RCC 7860 (cell line): ENCODE results near the gene RAB11FIP4.

Experiments
- DNase-seq: peaks from one replicate; pipeline ENCODE4 v3.0.0-alpha.2; 2015; ENCODE audit warnings: low spot score
- FAIRE-seq: peaks from 2 replicates; lab custom pipeline; 2012; peaks lifted over from hg19 to GRCh38; lab: Jason Lieb, UNC

Gene RAB11FIP4

GRCh38 chr17:31457391-31458234, 66.1 kb downstream of the RAB11FIP4 start:
- DNase-seq (no peak), FAIRE-seq (no peak)

GRCh38 chr17:31458829-31459228, 67.4 kb downstream of the RAB11FIP4 start:
- FAIRE-seq (no peak), DNase-seq (no peak)

GRCh38 chr17:31459716-31460115, 68.2 kb downstream of the RAB11FIP4 start:
- DNase-seq (no peak), FAIRE-seq (no peak)

- FAIRE-seq (no peak), DNase-seq (no peak)
Measured at GRCh38 chr17:31460226-31460721, 68.8 kb downstream of the RAB11FIP4 start.

GRCh38 chr17:31461227-31461810, 69.8 kb downstream of the RAB11FIP4 start:
- no peak for FAIRE-seq

GRCh38 chr17:31462261-31462660, 70.8 kb downstream of the RAB11FIP4 start:
- FAIRE-seq (no peak), DNase-seq (no peak)

More at GRCh38 chr17:31461227-31461810, 69.8 kb downstream of the RAB11FIP4 start:
- no peak for DNase-seq

- no peak for FAIRE-seq
Measured at GRCh38 chr17:31466096-31466760, 74.8 kb downstream of the RAB11FIP4 start.

GRCh38 chr17:31467502-31468256, 76.2 kb downstream of the RAB11FIP4 start:
- FAIRE-seq (no peak), DNase-seq (no peak)

More at GRCh38 chr17:31466096-31466760, 74.8 kb downstream of the RAB11FIP4 start:
- no peak for DNase-seq

- DNase-seq = no peak
Measured at GRCh38 chr17:31469959-31470358, 78.5 kb downstream of the RAB11FIP4 start.

GRCh38 chr17:31470592-31470991, 79.1 kb downstream of the RAB11FIP4 start:
- no peak for FAIRE-seq
- no peak for DNase-seq

More at GRCh38 chr17:31469959-31470358, 78.5 kb downstream of the RAB11FIP4 start:
- no peak for FAIRE-seq

GRCh38 chr17:31472137-31472536, 80.7 kb downstream of the RAB11FIP4 start:
- FAIRE-seq = no peak
- no peak for DNase-seq

- FAIRE-seq (no peak), DNase-seq (no peak)
Measured at GRCh38 chr17:31475378-31476162, 84.1 kb downstream of the RAB11FIP4 start.

GRCh38 chr17:31476525-31477416, 85.3 kb downstream of the RAB11FIP4 start:
- FAIRE-seq = no peak

GRCh38 chr17:31477417-31478055, 86.1 kb downstream of the RAB11FIP4 start:
- FAIRE-seq (no peak), DNase-seq (no peak)

More at GRCh38 chr17:31476525-31477416, 85.3 kb downstream of the RAB11FIP4 start:
- no peak for DNase-seq

- FAIRE-seq (no peak), DNase-seq (no peak)
Measured at GRCh38 chr17:31479062-31479408, 87.6 kb downstream of the RAB11FIP4 start.

- FAIRE-seq (no peak), DNase-seq (no peak)
Measured at GRCh38 chr17:31479524-31479923, 88.0 kb downstream of the RAB11FIP4 start.

GRCh38 chr17:31480067-31480466, 88.6 kb downstream of the RAB11FIP4 start:
- FAIRE-seq (no peak), DNase-seq (no peak)
